Liver (tissue), 6 donors: ENCODE measurements around the gene INO80C. TPM values are rescaled to one million over a fixed set of nuclear protein-coding genes. Genes with fewer than 3 reads are reported as not detected.

Experiments
- ATF3 ChIP-seq: IDR thresholded peaks from 2 replicates; pipeline ENCODE4 v1.6.1; 2016; ENCODE audit warnings: antibody characterized with exemption
- REST ChIP-seq: IDR thresholded peaks from 2 replicates; pipeline ENCODE4 v1.6.1; 2016; ENCODE audit warnings: antibody characterized with exemption, mild to moderate bottlenecking
- RXRA ChIP-seq, 2 donors: IDR thresholded peaks; 2 replicates each; pipeline ENCODE4 v1.6.1; 2017 to 2018; ENCODE audit warnings: antibody characterized with exemption in 2 of 2, mild to moderate bottlenecking in 1 of 2
- polyA plus RNA-seq, 2 donors: library from polyadenylated mRNA; stranded (reverse) in 1 of 2; unstranded in 1 of 2; fragments of 200-250 nt in 1 of 2; fragments of >200 nt in 1 of 2; fragmentation: Nextera tagmentation in 1 of 2; extraction: Ambion mirVana in 1 of 2; gene quantifications; one replicate each; pipeline versions ENCODE4 v1.2.1 to v1.2.3, GENCODE V29; 2013 to 2015
- small RNA-seq: library from RNA; depleted of rRNA; stranded (forward); fragments of <200 nt; gene quantifications from one replicate; pipeline ENCODE3, GENCODE V24; 2014
- total RNA-seq, 2 donors: library from RNA; depleted of rRNA; stranded (reverse); fragments of >200 nt; gene quantifications; one replicate each; pipeline ENCODE4 v1.2.3, GENCODE V29; 2014
- donor health status: healthy.
- donor health status: healthy.
- donor health status: healthy.

Gene INO80C
- total and polyA plus RNA-seq, 4 donors = 4.6 to 13.4 (median 10.5) TPM

GRCh38 chr18:35418610-35419009 is 79.2 kb downstream of the INO80C start (continued):
- no peak for TF ChIP-seq REST
- no peak for TF ChIP-seq RXRA (IDR thresholded peaks at IDR 0.05)
- no peak for TF ChIP-seq ATF3

Small RNAs within 50 kb of the gene (small RNA-seq; reads per million reads assigned to genes)
- not detected for gene AC007998.5

Other genes with a start within 250 kb of the INO80C start
- 10 to 100 TPM in 1 of 2 donors, 1 to 10 TPM in 1; 6.2 to 10.4 TPM for gene ZSCAN30, start 207.7 kb downstream of the INO80C start, total RNA-seq
- gene ZSCAN30, start 207.7 kb downstream of the INO80C start, polyA plus RNA-seq = 1 to 10 TPM; 2.3 to 5.0 TPM
- 10 to 100 TPM; 28.6 to 30.3 TPM for gene ZNF24, start 153.5 kb downstream of the INO80C start, total RNA-seq
- gene ZNF24, start 153.5 kb downstream of the INO80C start, polyA plus RNA-seq = 10 to 100 TPM in 1 of 2 donors, 1 to 10 TPM in 1; 9.1 to 29.2 TPM
- 1 to 10 TPM; 1.1 to 1.2 TPM for gene ZNF396, start 120.6 kb downstream of the INO80C start, total RNA-seq
- under 1 TPM; 0.60 to 0.86 TPM for gene ZNF396, start 120.6 kb downstream of the INO80C start, polyA plus RNA-seq
- 10 to 100 TPM; 28.2 to 42.2 TPM for gene GALNT1, start 83.8 kb upstream of the INO80C start, total RNA-seq
- 10 to 100 TPM; 13.9 to 24.8 TPM for gene GALNT1, start 83.8 kb upstream of the INO80C start, polyA plus RNA-seq